Fibroblast of lung (primary cell): ENCODE data around the gene RAB11FIP5. TPM values are rescaled to one million over a fixed set of nuclear protein-coding genes. Genes with fewer than 3 reads are reported as not detected.

Source experiments
- DNase-seq, 2 donors: peaks; one replicate each; pipeline versions ENCODE4 v3.0.0 to v3.0.0-alpha.2; 2010; ENCODE audit warnings: low read depth in 2 of 2
- H2AFZ ChIP-seq: 2 replicates; pipeline ENCODE4 v1.5.1; 2012; ENCODE audit warnings: low read length, control low read depth, inconsistent platforms
- H3K27ac ChIP-seq: 2 replicates; pipeline ENCODE4 v1.5.1; 2011; ENCODE audit warnings: low read length, control low read depth; ENCODE audit not compliant: insufficient read depth
- H3K27me3 ChIP-seq: 2 replicates; pipeline ENCODE4 v1.5.1; 2011; ENCODE audit warnings: mild to moderate bottlenecking, low read length; ENCODE audit not compliant: control insufficient read depth, insufficient read depth
- H3K36me3 ChIP-seq: 2 replicates; pipeline ENCODE4 v1.5.1; 2011; ENCODE audit warnings: low read length; ENCODE audit not compliant: control insufficient read depth, insufficient read depth
- H3K4me1 ChIP-seq: 2 replicates; pipeline ENCODE4 v1.5.1; 2011; ENCODE audit warnings: low read length; ENCODE audit not compliant: control insufficient read depth, insufficient read depth; ENCODE audit errors: extremely low read depth
- H3K4me2 ChIP-seq: 2 replicates; pipeline ENCODE4 v1.5.1; 2011; ENCODE audit warnings: low read length, control low read depth; ENCODE audit not compliant: insufficient read depth; ENCODE audit errors: extremely low read depth
- H3K4me3 ChIP-seq, 4 experiments: fragments of 200-600 bp in 1 of 4; sonication (generic) in 1 of 4; replicated peaks in 1 of 4; 2 replicates each; pipeline ENCODE4 v1.5.1; 2011 to 2016; ENCODE audit warnings: low read length in 4 of 4, low read depth in 3 of 4, mild to moderate bottlenecking in 3 of 4, control low read depth in 2 of 4, inconsistent platforms in 1 of 4, mixed read lengths in 1 of 4; ENCODE audit not compliant: insufficient read depth in 1 of 4; ENCODE audit errors: control extremely low read depth in 1 of 4
- H3K79me2 ChIP-seq: 2 replicates; pipeline ENCODE4 v1.5.1; 2012; ENCODE audit warnings: mild to moderate bottlenecking, low read length, inconsistent platforms; ENCODE audit not compliant: control insufficient read depth, insufficient read depth
- H3K9ac ChIP-seq: 2 replicates; pipeline ENCODE4 v1.5.1; 2011; ENCODE audit warnings: mild to moderate bottlenecking, low read length, control low read depth; ENCODE audit not compliant: insufficient read depth
- H3K9me3 ChIP-seq: 2 replicates; pipeline ENCODE4 v1.5.1; 2012; ENCODE audit warnings: low read depth, low read length; ENCODE audit not compliant: control insufficient read depth, insufficient read depth
- H4K20me1 ChIP-seq: 2 replicates; pipeline ENCODE4 v1.5.1; 2011; ENCODE audit warnings: low read length; ENCODE audit not compliant: control insufficient read depth, insufficient read depth; ENCODE audit errors: extremely low read depth
- EZH2 ChIP-seq: IDR thresholded peaks from 2 replicates; pipeline ENCODE4 v1.5.1; 2012; ENCODE audit warnings: low read length, control low read depth, mild to moderate bottlenecking; ENCODE audit errors: missing control alignments
- polyA plus RNA-seq, 2 donors: library from polyadenylated mRNA; depleted of rRNA in 1 of 2; stranded (reverse) in 1 of 2; unstranded in 1 of 2; fragments of >200 nt; gene quantifications; 2 replicates each; pipeline ENCODE4 v1.2.1, GENCODE V29; 2011 to 2012; ENCODE audit warnings: missing spikeins in 1 of 2
- total RNA-seq: library from RNA; depleted of rRNA; stranded (reverse); fragments of >200 nt; gene quantifications from 2 replicates; pipeline ENCODE4 v1.2.1, GENCODE V29; 2014
- TF ChIP-seq, protein P1 (sequence below), 2 donors: IDR thresholded peaks in 1 of 2; conservative IDR thresholded peaks in 1 of 2; 1 replicate in 1 of 2; 2 replicates in 1 of 2; pipeline ENCODE4 v1.5.1; 2011 to 2012; ENCODE audit warnings: low read length in 2 of 2, control low read depth in 1 of 2, inconsistent platforms in 1 of 2, low read depth in 1 of 2, mild to moderate bottlenecking in 1 of 2

The RAB11FIP5 gene
- total and polyA plus RNA-seq, 2 donors (not counting 1 experiment from before 2014, with no cell fraction given), result 27.7 to 35.0 TPM

DNA sequence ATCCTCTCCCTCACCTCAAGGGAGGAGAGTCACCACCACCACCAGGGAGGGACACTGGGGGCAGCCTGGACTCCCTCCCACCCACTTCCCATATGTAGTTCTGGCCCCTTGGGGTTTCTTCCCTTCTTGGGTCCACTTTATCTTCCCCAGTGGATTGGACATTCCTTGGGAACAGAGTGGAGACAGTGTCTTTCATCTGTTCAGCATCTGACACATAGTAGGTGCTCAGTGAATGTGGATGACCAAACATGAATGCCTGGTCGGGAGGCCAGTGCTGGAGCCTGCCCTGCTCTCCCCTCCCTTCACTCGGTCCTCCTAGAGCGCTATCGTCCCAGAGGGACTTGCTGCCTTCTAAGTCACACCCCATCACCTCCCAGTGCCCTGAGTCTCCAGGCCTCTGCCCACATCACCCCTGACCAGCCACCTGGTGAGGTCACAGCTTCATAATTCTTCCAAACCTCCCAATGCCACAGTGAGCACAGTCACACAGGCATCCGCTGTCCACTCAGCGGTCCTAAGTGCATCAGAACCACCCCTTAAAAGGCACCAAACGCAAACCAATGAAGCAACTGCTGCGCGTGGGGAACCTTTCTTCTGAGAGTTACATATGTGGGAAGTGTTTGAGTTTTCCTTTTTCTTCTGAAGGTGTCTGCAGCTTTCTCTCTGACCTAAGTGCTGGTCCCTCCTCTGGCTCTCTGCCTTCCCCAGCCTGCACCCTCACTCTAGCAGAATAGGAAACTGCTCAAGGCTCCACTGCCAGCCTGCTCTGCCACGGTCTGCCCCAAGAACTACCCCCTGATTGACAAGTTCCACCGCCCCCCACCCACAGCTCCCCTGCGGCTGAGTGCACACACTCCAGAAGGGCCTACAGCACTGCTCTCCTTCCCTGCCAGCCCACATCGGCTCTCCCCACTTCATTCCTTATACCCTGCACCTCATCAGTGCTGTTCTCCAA, 34.0 kb downstream of the RAB11FIP5 start:
- Histone ChIP-seq H3K36me3 (peaks cover 8% of the 10 kb centered on the region), H3K27ac (no peak overlapping the region), H2AFZ (no peak overlapping the region), H3K9me3 (no peaks in the 10 kb centered on the region), H3K9ac (no peak overlapping the region), H3K4me1 (no peaks in the 10 kb centered on the region), H3K79me2 (peaks cover 4% of the 10 kb centered on the region), H3K27me3 (no peaks in the 10 kb centered on the region), H4K20me1 (no peaks in the 10 kb centered on the region), H3K4me2 (no peak overlapping the region), H3K4me3 (no peak overlapping the region)
- no peak for DNase-seq
- TF ChIP-seq EZH2, result no peak
- TF ChIP-seq, protein P1, sequence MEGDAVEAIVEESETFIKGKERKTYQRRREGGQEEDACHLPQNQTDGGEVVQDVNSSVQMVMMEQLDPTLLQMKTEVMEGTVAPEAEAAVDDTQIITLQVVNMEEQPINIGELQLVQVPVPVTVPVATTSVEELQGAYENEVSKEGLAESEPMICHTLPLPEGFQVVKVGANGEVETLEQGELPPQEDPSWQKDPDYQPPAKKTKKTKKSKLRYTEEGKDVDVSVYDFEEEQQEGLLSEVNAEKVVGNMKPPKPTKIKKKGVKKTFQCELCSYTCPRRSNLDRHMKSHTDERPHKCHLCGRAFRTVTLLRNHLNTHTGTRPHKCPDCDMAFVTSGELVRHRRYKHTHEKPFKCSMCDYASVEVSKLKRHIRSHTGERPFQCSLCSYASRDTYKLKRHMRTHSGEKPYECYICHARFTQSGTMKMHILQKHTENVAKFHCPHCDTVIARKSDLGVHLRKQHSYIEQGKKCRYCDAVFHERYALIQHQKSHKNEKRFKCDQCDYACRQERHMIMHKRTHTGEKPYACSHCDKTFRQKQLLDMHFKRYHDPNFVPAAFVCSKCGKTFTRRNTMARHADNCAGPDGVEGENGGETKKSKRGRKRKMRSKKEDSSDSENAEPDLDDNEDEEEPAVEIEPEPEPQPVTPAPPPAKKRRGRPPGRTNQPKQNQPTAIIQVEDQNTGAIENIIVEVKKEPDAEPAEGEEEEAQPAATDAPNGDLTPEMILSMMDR (conservative IDR thresholded peaks at IDR 0.05 in 1 of 2, IDR thresholded peaks at IDR 0.05 in 1 of 2; ENCODE audit: low read depth in 1 of 2, low read length in 2 of 2), result no peak

DNA sequence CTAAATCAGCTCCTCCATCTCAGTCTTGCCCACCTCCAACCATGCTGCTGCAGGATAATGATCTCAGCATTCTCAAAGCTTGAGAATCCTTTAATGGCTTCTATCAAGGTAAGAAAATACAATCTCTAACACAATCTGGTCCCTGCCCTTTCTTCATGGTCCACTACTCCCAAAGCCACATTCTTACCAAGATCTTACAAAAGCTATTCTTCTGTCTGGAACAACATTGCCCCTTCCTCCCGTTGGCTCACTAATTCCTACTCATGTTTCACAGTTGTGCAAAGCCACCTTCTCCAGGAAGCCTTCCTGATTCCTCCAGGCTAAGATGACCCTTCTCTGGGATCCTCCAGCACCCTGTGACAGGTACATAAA, 35.3 kb downstream of the RAB11FIP5 start:
- no peak overlapping the region for H3K9ac ChIP-seq
- H3K4me3 ChIP-seq, result no peak overlapping the region
- peaks cover 8% of the 10 kb centered on the region for H3K36me3 ChIP-seq
- no peak overlapping the region for H3K4me2 ChIP-seq
- TF ChIP-seq, protein P1 (conservative IDR thresholded peaks at IDR 0.05 in 1 of 2, IDR thresholded peaks at IDR 0.05 in 1 of 2; ENCODE audit: low read depth in 1 of 2, low read length in 2 of 2), result no peak
- TF ChIP-seq EZH2, result no peak
- H3K27me3 ChIP-seq, result no peaks in the 10 kb centered on the region
- no peak overlapping the region for H3K27ac ChIP-seq
- H3K9me3 ChIP-seq, result no peaks in the 10 kb centered on the region
- no peaks in the 10 kb centered on the region for H4K20me1 ChIP-seq
- no peak overlapping the region for H2AFZ ChIP-seq
- DNase-seq, result no peak
- H3K4me1 ChIP-seq, result no peaks in the 10 kb centered on the region
- H3K79me2 ChIP-seq, result no peaks in the 10 kb centered on the region

DNA sequence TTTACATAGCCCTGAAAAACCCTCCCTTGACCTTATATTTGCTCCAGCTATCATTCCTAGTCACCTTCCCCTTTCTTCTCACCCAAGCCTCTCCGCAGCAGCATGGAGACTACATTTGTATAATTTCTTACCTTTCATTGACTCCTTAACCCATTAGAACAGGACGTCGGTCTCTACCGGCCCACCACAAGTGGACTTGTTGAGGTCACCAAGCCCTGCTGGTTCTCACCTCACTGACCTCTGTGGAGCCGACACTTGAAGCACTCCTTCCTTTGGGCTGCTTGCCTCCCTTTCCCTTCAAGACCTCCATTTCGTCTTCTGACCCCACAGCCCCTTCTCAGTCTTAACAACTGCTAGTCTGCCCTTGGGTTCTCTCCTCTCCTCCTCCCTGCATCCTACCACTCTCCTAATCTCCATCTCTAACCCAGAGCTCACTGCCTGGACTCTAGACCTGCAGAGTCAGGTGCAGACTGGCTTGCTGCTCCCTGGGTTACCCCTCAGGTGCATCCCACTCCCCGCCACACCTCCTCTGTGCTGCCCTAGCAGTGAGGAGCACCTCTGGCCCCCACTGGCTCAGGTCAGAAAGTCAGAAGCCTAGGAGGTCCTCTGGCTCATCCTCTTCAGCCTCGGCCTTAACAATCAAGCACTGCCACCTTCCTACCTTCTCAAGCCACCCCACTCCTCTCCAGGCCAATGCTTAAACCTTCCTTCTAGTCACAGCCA, 35.9 kb downstream of the RAB11FIP5 start:
- no peak overlapping the region for H3K9ac ChIP-seq
- DNase-seq, result no peak
- H3K9me3 ChIP-seq, result no peaks in the 10 kb centered on the region
- no peak overlapping the region for H3K27ac ChIP-seq
- TF ChIP-seq EZH2, result no peak
- no peaks in the 10 kb centered on the region for H4K20me1 ChIP-seq
- H3K36me3 ChIP-seq, result peaks cover 8% of the 10 kb centered on the region
- no peak overlapping the region for H2AFZ ChIP-seq
- peaks cover 4% of the 10 kb centered on the region for H3K4me1 ChIP-seq
- no peak overlapping the region for H3K4me2 ChIP-seq
- no peaks in the 10 kb centered on the region for H3K79me2 ChIP-seq
- no peak overlapping the region for H3K4me3 ChIP-seq
- no peaks in the 10 kb centered on the region for H3K27me3 ChIP-seq
